Neural cell (in vitro differentiated cells): ENCODE measurements around the gene CST8. TPM values are rescaled to one million over a fixed set of nuclear protein-coding genes. Genes with fewer than 3 reads are reported as not detected.

Source experiments
- H2AFZ ChIP-seq: fragments of 200-600, 300-800 bp; sonication (generic), shearing (Covaris generic); 2 replicates; pipeline ENCODE4 v1.6.0; 2014; ENCODE audit warnings: low read depth, mild to moderate bottlenecking, antibody characterized with exemption, low read length, moderate library complexity
- H3F3A ChIP-seq: fragments of 200-600 bp; shearing (Covaris generic); 2 replicates; pipeline ENCODE4 v1.6.1; 2016; ENCODE audit warnings: mild to moderate bottlenecking, moderate library complexity, mixed read lengths, antibody characterized with exemption, low read length; ENCODE audit not compliant: insufficient read depth, poor library complexity, severe bottlenecking
- H3K27ac ChIP-seq: fragments of 200-600, 300-800 bp; sonication (generic), shearing (Covaris generic); 2 replicates; pipeline ENCODE4 v1.5.1; 2014; ENCODE audit warnings: mild to moderate bottlenecking, low read length, moderate library complexity
- H3K27me3 ChIP-seq: fragments of 300-800, 200-600 bp; sonication (generic), shearing (Covaris generic); 2 replicates; pipeline ENCODE4 v1.6.0; 2014; ENCODE audit warnings: mild to moderate bottlenecking, low read depth, low read length, moderate library complexity; ENCODE audit not compliant: insufficient read depth
- H3K36me3 ChIP-seq: fragments of 300-800, 200-600 bp; sonication (generic), shearing (Covaris generic); 2 replicates; pipeline ENCODE4 v1.5.1; 2014; ENCODE audit warnings: mild to moderate bottlenecking, antibody characterized with exemption, low read length, moderate library complexity; ENCODE audit not compliant: insufficient read depth
- H3K4me2 ChIP-seq: fragments of 300-800, 200-600 bp; sonication (generic), shearing (Covaris generic); 2 replicates; pipeline ENCODE4 v1.6.0; 2014; ENCODE audit warnings: mild to moderate bottlenecking, low read length
- H3K4me3 ChIP-seq: fragments of 300-800, 200-600 bp; sonication (generic), shearing (Covaris generic); 2 replicates; pipeline ENCODE4 v1.5.1; 2014; ENCODE audit warnings: mild to moderate bottlenecking, low read length, moderate library complexity
- H3K79me2 ChIP-seq: fragments of 200-600 bp; shearing (Covaris generic); replicated peaks from 2 replicates; pipeline ENCODE4 v1.6.0; 2014; ENCODE audit warnings: mild to moderate bottlenecking, low read length, moderate library complexity; ENCODE audit not compliant: insufficient read depth
- H3K9ac ChIP-seq: fragments of 300-800, 200-600 bp; sonication (generic), shearing (Covaris generic); 2 replicates; pipeline ENCODE4 v1.6.1; 2016; ENCODE audit warnings: mild to moderate bottlenecking, low read length, mixed read lengths
- H3K9me2 ChIP-seq: fragments of 200-600 bp; shearing (Covaris generic); 2 replicates; pipeline ENCODE4 v1.6.1; 2016; ENCODE audit warnings: mild to moderate bottlenecking, low read length, mixed read lengths; ENCODE audit not compliant: insufficient read depth
- H3K9me3 ChIP-seq: fragments of 200-600, 300-800 bp; sonication (generic), shearing (Covaris generic); 2 replicates; pipeline ENCODE4 v1.6.1; 2016; ENCODE audit warnings: mild to moderate bottlenecking, mixed run types, low read length, moderate library complexity, mixed read lengths
- H4K20me1 ChIP-seq: fragments of 200-600 bp; shearing (Covaris generic); 2 replicates; pipeline ENCODE4 v1.6.1; 2016; ENCODE audit warnings: mild to moderate bottlenecking, mixed run types; ENCODE audit not compliant: insufficient read depth
- EP300 ChIP-seq: fragments of 450-650 bp; conservative IDR thresholded peaks from 2 replicates; pipeline ENCODE4 v1.6.1; 2014; ENCODE audit warnings: antibody characterized with exemption, mild to moderate bottlenecking, moderate library complexity; ENCODE audit not compliant: poor library complexity, severe bottlenecking
- EZH2 ChIP-seq: fragments of 200-600, 300-800 bp; shearing (Covaris generic), sonication (generic); IDR thresholded peaks from 2 replicates; pipeline ENCODE4 v1.6.1; 2014; ENCODE audit warnings: antibody characterized with exemption, low read length, borderline replicate concordance, mild to moderate bottlenecking; ENCODE audit not compliant: insufficient read depth, poor library complexity, severe bottlenecking
- MXI1 ChIP-seq: fragments of 450-650 bp; conservative IDR thresholded peaks from 2 replicates; pipeline ENCODE4 v1.6.1; 2014; ENCODE audit warnings: antibody characterized with exemption, mild to moderate bottlenecking; ENCODE audit not compliant: poor library complexity, severe bottlenecking
- POLR2AphosphoS5 ChIP-seq: IDR thresholded peaks from 2 replicates; pipeline ENCODE4 v1.6.1; 2012
- RAD21 ChIP-seq: fragments of 450-650 bp; conservative IDR thresholded peaks from 2 replicates; pipeline ENCODE4 v1.6.1; 2014; ENCODE audit warnings: antibody characterized with exemption, mild to moderate bottlenecking, moderate library complexity
- SMC3 ChIP-seq: fragments of 450-650 bp; conservative IDR thresholded peaks from 2 replicates; pipeline ENCODE4 v1.6.1; 2014; ENCODE audit warnings: antibody characterized with exemption, mild to moderate bottlenecking, moderate library complexity; ENCODE audit not compliant: poor library complexity
- TAF1 ChIP-seq: IDR thresholded peaks from 2 replicates; pipeline ENCODE4 v1.6.1; 2012; ENCODE audit warnings: low read depth
- polyA plus RNA-seq: library from polyadenylated mRNA; depleted of rRNA; stranded (reverse); fragments of >200 nt; gene quantifications from 2 replicates; pipeline ENCODE4 v1.2.3, GENCODE V29; 2014
- TF ChIP-seq, protein P1 (sequence below): IDR thresholded peaks from 2 replicates; pipeline ENCODE4 v1.6.1; 2012; ENCODE audit warnings: borderline replicate concordance
- TF ChIP-seq, protein P2 (sequence below): fragments of 450-650 bp; IDR thresholded peaks from 2 replicates; pipeline ENCODE4 v1.5.1; 2014; ENCODE audit warnings: antibody characterized with exemption, mild to moderate bottlenecking, moderate library complexity; ENCODE audit not compliant: poor library complexity, severe bottlenecking

The CST8 gene
- polyA plus RNA-seq, 1 donor from 2014 or later: not detected

DNA sequence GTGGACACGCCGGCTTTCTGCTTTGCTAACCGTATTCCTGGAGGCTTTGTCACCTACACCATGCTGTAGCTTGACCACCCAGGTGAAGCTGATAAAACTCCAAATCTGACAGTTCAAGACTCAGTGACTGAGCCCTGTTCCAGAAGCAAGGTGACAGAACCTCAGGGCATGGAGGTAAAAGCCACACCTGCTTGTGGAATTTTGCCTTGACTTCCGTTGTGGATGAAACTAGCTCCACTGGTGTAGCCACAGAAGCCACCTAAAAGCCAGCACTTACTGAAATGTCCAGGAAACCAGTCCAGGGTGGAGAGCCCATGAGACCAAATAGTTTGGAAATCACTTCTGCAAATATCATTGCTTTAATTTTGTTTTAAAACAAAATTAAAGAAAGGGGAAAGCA, 11.0 kb downstream of the CST8 start:
- no peak overlapping the region for H3K9ac ChIP-seq
- no peaks in the 10 kb centered on the region for H3F3A ChIP-seq
- no peak overlapping the region for H3K27ac ChIP-seq
- TF ChIP-seq, protein P1, sequence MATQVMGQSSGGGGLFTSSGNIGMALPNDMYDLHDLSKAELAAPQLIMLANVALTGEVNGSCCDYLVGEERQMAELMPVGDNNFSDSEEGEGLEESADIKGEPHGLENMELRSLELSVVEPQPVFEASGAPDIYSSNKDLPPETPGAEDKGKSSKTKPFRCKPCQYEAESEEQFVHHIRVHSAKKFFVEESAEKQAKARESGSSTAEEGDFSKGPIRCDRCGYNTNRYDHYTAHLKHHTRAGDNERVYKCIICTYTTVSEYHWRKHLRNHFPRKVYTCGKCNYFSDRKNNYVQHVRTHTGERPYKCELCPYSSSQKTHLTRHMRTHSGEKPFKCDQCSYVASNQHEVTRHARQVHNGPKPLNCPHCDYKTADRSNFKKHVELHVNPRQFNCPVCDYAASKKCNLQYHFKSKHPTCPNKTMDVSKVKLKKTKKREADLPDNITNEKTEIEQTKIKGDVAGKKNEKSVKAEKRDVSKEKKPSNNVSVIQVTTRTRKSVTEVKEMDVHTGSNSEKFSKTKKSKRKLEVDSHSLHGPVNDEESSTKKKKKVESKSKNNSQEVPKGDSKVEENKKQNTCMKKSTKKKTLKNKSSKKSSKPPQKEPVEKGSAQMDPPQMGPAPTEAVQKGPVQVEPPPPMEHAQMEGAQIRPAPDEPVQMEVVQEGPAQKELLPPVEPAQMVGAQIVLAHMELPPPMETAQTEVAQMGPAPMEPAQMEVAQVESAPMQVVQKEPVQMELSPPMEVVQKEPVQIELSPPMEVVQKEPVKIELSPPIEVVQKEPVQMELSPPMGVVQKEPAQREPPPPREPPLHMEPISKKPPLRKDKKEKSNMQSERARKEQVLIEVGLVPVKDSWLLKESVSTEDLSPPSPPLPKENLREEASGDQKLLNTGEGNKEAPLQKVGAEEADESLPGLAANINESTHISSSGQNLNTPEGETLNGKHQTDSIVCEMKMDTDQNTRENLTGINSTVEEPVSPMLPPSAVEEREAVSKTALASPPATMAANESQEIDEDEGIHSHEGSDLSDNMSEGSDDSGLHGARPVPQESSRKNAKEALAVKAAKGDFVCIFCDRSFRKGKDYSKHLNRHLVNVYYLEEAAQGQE: no peak
- TF ChIP-seq SMC3: no peak
- no peaks in the 10 kb centered on the region for H3K79me2 ChIP-seq
- no peaks in the 10 kb centered on the region for H3K36me3 ChIP-seq
- no peaks in the 10 kb centered on the region for H3K9me3 ChIP-seq
- no peaks in the 10 kb centered on the region for H3K9me2 ChIP-seq
- no peak overlapping the region for H3K4me2 ChIP-seq
- no peaks in the 10 kb centered on the region for H4K20me1 ChIP-seq
- no peak overlapping the region for H3K4me3 ChIP-seq
- no peaks in the 10 kb centered on the region for H3K27me3 ChIP-seq
- no peak overlapping the region for H2AFZ ChIP-seq

DNA sequence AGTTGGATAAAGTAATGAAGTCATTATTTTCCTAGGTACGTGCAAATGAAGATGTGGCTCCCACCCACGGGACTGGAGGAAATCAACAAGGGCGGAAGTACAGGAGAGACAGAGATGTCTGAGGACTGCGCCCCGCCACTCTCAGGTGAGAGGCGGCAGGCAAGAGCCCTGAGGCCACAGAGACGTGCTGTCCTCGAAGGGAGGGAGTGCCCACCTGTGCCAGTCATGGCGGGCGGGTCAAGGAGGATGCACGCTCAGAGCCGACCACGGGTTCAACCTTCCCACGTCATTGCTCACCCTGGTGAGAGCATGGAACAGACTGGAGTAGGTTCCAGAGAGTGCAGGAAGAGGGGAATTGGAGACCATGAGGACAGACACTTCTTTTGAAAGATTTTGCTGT, 12.7 kb downstream of the CST8 start:
- Histone ChIP-seq H4K20me1 (no peaks in the 10 kb centered on the region), H3K27ac (no peak overlapping the region), H3K4me3 (no peak overlapping the region), H2AFZ (no peak overlapping the region), H3K36me3 (no peaks in the 10 kb centered on the region), H3K79me2 (no peaks in the 10 kb centered on the region), H3K27me3 (no peaks in the 10 kb centered on the region), H3K9ac (no peak overlapping the region), H3K9me2 (no peaks in the 10 kb centered on the region), H3K4me2 (no peak overlapping the region), H3K9me3 (no peaks in the 10 kb centered on the region), H3F3A (no peaks in the 10 kb centered on the region)
- TF ChIP-seq TAF1 (no peak), EZH2 (no peak), EP300 (no peak), SMC3 (no peak), MXI1 (no peak), POLR2AphosphoS5 (no peak), RAD21 (no peak)
- TF ChIP-seq, protein P1: no peak
- TF ChIP-seq, protein P2, sequence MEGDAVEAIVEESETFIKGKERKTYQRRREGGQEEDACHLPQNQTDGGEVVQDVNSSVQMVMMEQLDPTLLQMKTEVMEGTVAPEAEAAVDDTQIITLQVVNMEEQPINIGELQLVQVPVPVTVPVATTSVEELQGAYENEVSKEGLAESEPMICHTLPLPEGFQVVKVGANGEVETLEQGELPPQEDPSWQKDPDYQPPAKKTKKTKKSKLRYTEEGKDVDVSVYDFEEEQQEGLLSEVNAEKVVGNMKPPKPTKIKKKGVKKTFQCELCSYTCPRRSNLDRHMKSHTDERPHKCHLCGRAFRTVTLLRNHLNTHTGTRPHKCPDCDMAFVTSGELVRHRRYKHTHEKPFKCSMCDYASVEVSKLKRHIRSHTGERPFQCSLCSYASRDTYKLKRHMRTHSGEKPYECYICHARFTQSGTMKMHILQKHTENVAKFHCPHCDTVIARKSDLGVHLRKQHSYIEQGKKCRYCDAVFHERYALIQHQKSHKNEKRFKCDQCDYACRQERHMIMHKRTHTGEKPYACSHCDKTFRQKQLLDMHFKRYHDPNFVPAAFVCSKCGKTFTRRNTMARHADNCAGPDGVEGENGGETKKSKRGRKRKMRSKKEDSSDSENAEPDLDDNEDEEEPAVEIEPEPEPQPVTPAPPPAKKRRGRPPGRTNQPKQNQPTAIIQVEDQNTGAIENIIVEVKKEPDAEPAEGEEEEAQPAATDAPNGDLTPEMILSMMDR: no peak
